Endodermal cell (in vitro differentiated cells): ENCODE results near the gene CHL1. TPM values are rescaled to one million over a fixed set of nuclear protein-coding genes. Genes with fewer than 3 reads are reported as not detected.

Source experiments
- DNase-seq: peaks from one replicate; pipeline ENCODE4 v3.0.0-alpha.2; 2017
- H3K27ac ChIP-seq: 2 replicates; pipeline ENCODE4 v1.5.1; 2013; ENCODE audit warnings: mild to moderate bottlenecking, low read depth, low read length, moderate library complexity
- H3K27me3 ChIP-seq: 2 replicates; pipeline ENCODE4 v1.6.1; 2013; ENCODE audit warnings: mild to moderate bottlenecking, low read length, moderate library complexity; ENCODE audit not compliant: insufficient read depth, control insufficient read depth, poor library complexity, severe bottlenecking
- H3K36me3 ChIP-seq: 2 replicates; pipeline ENCODE4 v1.7.0; 2013; ENCODE audit warnings: mild to moderate bottlenecking, low read length, moderate library complexity; ENCODE audit not compliant: control insufficient read depth, insufficient read depth
- H3K4me1 ChIP-seq: one replicate; pipeline ENCODE4 v1.7.0; 2013; ENCODE audit warnings: low read length; ENCODE audit not compliant: control insufficient read depth, insufficient read depth
- H3K4me3 ChIP-seq: 2 replicates; pipeline ENCODE4 v1.5.1; 2013; ENCODE audit warnings: mild to moderate bottlenecking, low read length, moderate library complexity
- H3K9ac ChIP-seq: 2 replicates; pipeline ENCODE4 v1.6.1; 2013; ENCODE audit warnings: mild to moderate bottlenecking, low read length, moderate library complexity; ENCODE audit not compliant: poor library complexity, severe bottlenecking; ENCODE audit errors: extremely low read depth
- H3K9me3 ChIP-seq: 2 replicates; pipeline ENCODE4 v1.6.1; 2013; ENCODE audit warnings: mild to moderate bottlenecking, low read length, moderate library complexity; ENCODE audit not compliant: control insufficient read depth
- H3K27ac Mint-ChIP-seq: 2 replicates; pipeline ENCODE4 v1.8.0; 2020; ENCODE audit warnings: mixed read lengths
- H3K27me3 Mint-ChIP-seq: 2 replicates; pipeline ENCODE4 v1.8.0; 2021; ENCODE audit warnings: mild to moderate bottlenecking, mixed read lengths; ENCODE audit not compliant: insufficient read depth
- H3K36me3 Mint-ChIP-seq: 2 replicates; pipeline ENCODE4 v1.8.0; 2020; ENCODE audit warnings: low read depth, mixed read lengths
- H3K4me1 Mint-ChIP-seq: 2 replicates; pipeline ENCODE4 v1.8.0; 2020; ENCODE audit warnings: mixed read lengths
- H3K4me3 Mint-ChIP-seq: 2 replicates; pipeline ENCODE4 v1.8.0; 2020; ENCODE audit warnings: mild to moderate bottlenecking, moderate library complexity, mixed read lengths
- H3K9me3 Mint-ChIP-seq: 2 replicates; pipeline ENCODE4 v1.8.0; 2020; ENCODE audit warnings: mild to moderate bottlenecking, mixed read lengths
- WGBS, 2 experiments: methylation state at CpG; one replicate each; pipeline versions ENCODE4 v1.1.5 to v1.1.7; 2013; ENCODE audit warnings: missing lambda C conversion rate in 2 of 2, mixed read lengths in 1 of 2; ENCODE audit not compliant: insufficient coverage in 1 of 2, insufficient read length in 1 of 2; 5-methylcytosine and 5-hydroxymethylcytosine counted together
- total RNA-seq, 2 donors: library from RNA; stranded (reverse); fragmentation: NEBNext Ultra II Directional in 1 of 2; extraction: Animal tissue kit (Norgen Biotek cat#: 25700) in 1 of 2; gene quantifications; 2 replicates in 1 of 2; 3 replicates in 1 of 2; pipeline ENCODE4 v1.2.1, GENCODE V29; 2021
- TF ChIP-seq, protein P1 (sequence below): fragments of 200-600 bp; sonication (generic); conservative IDR thresholded peaks from 2 replicates; pipeline ENCODE4 v1.5.0; 2021; ENCODE audit warnings: antibody characterized with exemption, mild to moderate bottlenecking

The CHL1 gene
- total RNA-seq, 2 donors from 2014 or later, result 2.2 to 2.8 TPM

DNA sequence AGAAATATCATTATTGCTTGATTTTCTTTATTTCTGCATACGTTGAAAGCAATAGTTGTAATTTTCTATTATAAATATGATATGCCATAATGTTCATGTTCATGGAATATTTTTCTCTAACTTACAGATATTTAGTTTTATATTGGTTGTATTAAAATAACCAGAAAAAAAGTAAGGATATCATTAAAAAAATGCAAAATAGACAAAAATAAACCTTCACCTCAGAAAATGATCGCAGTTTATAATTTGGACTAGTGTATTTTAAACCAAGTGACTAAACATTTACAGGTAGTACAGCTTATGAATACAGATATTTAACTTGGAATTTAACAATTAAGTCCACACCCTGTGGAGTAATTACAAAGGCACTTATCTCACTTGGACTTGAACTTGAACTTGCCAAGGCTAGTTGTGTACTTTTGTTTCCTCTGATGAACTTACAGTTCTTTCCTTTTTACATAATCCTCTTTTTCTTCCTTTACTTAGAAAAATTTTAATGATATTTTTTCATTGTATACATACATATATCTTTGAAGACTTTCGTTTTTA lies 156.7 kb downstream of the CHL1 start:
- Histone ChIP-seq H3K27me3 (no peaks in the 10 kb centered on the region), H3K36me3 (no peaks in the 10 kb centered on the region), H3K27ac (no peak overlapping the region), H3K9ac (no peak overlapping the region), H3K4me3 (no peak overlapping the region), H3K9me3 (peaks cover 68% of the 10 kb centered on the region), H3K4me1 (no peaks in the 10 kb centered on the region)
- H3K27me3 Mint-ChIP-seq, result peaks cover 46% of the 10 kb centered on the region
- WGBS, 2 experiments, result 73% methylated on average over 2 of the region's 3 CpGs; no CpG with 5 or more reads in 1 of the 2 experiments
- H3K9me3 Mint-ChIP-seq, result no peaks in the 10 kb centered on the region
- H3K4me1 Mint-ChIP-seq, result peaks cover 12% of the 10 kb centered on the region
- no peak for DNase-seq
- H3K27ac Mint-ChIP-seq, result no peak overlapping the region
- H3K36me3 Mint-ChIP-seq, result no peaks in the 10 kb centered on the region
- H3K4me3 Mint-ChIP-seq, result no peak overlapping the region
- TF ChIP-seq, protein P1, sequence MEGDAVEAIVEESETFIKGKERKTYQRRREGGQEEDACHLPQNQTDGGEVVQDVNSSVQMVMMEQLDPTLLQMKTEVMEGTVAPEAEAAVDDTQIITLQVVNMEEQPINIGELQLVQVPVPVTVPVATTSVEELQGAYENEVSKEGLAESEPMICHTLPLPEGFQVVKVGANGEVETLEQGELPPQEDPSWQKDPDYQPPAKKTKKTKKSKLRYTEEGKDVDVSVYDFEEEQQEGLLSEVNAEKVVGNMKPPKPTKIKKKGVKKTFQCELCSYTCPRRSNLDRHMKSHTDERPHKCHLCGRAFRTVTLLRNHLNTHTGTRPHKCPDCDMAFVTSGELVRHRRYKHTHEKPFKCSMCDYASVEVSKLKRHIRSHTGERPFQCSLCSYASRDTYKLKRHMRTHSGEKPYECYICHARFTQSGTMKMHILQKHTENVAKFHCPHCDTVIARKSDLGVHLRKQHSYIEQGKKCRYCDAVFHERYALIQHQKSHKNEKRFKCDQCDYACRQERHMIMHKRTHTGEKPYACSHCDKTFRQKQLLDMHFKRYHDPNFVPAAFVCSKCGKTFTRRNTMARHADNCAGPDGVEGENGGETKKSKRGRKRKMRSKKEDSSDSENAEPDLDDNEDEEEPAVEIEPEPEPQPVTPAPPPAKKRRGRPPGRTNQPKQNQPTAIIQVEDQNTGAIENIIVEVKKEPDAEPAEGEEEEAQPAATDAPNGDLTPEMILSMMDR, result no peak

DNA sequence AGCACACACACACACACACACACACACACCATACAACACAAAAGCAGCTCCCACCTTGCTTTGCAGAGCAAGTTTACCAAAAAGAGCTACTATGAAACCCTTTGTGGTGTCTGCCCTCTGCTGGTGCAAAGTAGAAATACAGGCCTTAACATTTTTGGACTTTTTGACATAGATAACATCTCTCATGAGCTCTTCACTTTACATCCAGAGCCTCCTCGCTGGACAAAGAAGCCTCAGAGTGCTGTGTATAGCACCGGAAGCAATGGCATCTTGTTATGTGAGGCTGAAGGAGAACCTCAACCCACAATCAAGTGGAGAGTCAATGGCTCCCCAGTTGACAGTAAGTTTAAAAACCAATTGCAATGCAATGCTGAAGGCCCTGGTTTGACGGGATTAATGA lies 157.9 kb downstream of the CHL1 start:
- H3K27ac ChIP-seq, result no peak overlapping the region
- H3K36me3 Mint-ChIP-seq, result no peaks in the 10 kb centered on the region
- no peaks in the 10 kb centered on the region for H3K4me1 ChIP-seq
- DNase-seq, result peak; percentile 83
- peaks cover 36% of the 10 kb centered on the region for H3K27me3 Mint-ChIP-seq
- H3K9ac ChIP-seq, result no peak overlapping the region
- peaks cover 73% of the 10 kb centered on the region for H3K9me3 ChIP-seq
- H3K4me1 Mint-ChIP-seq, result peaks cover under 1% of the 10 kb centered on the region
- H3K9me3 Mint-ChIP-seq, result no peaks in the 10 kb centered on the region
- H3K36me3 ChIP-seq, result no peaks in the 10 kb centered on the region
- H3K4me3 Mint-ChIP-seq, result no peak overlapping the region
- H3K4me3 ChIP-seq, result no peak overlapping the region
- H3K27me3 ChIP-seq, result no peaks in the 10 kb centered on the region
- H3K27ac Mint-ChIP-seq, result no peak overlapping the region
- TF ChIP-seq, protein P1, result peak; percentile 86
- 67 to 83% methylated on average over 1 to 3 of the region's 3 CpGs for WGBS, 2 experiments

DNA sequence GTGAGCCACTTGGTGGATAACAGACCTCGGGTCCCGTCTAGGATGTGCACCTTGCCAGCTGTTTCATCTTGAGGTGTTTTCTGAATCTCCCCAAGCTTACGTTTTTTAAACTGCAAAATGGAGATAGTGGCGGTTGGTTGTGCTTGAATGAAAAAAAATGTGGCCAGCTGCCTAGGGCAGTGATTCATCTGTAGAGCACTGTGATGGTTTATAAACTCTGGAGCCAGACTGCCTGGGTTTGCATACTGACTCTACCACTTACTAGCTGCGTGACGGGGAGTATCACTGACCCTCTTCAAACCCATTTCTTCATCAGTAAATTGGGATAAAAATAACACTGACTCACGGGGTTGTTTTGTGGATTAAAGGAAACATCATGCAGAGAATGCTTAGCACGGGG lies 159.1 kb downstream of the CHL1 start:
- H3K27ac ChIP-seq, result no peak overlapping the region
- no peaks in the 10 kb centered on the region for H3K4me1 ChIP-seq
- H3K4me3 Mint-ChIP-seq, result no peak overlapping the region
- DNase-seq, result no peak
- no peaks in the 10 kb centered on the region for H3K4me1 Mint-ChIP-seq
- no peak overlapping the region for H3K9ac ChIP-seq
- H3K36me3 Mint-ChIP-seq, result no peaks in the 10 kb centered on the region
- H3K9me3 Mint-ChIP-seq, result no peaks in the 10 kb centered on the region
- peaks cover 24% of the 10 kb centered on the region for H3K27me3 Mint-ChIP-seq
- no peaks in the 10 kb centered on the region for H3K36me3 ChIP-seq
- H3K9me3 ChIP-seq, result peaks cover 72% of the 10 kb centered on the region
- no peak overlapping the region for H3K4me3 ChIP-seq
- H3K27ac Mint-ChIP-seq, result no peak overlapping the region
- no peaks in the 10 kb centered on the region for H3K27me3 ChIP-seq
- TF ChIP-seq, protein P1, result no peak
- WGBS, 2 experiments, result 72 to 80% methylated on average over 2 to 8 of the region's 8 CpGs
